Stimulated activated CD4-positive, alpha-beta T cell treated with anti-CD3 and anti-CD28 coated beads, Interleukin-2, amount 100 ng/mL, for 48 hours (primary cell): ENCODE measurements around the gene RBPJL.
"Not testable (repeated sequence)": the region's sequence is repeated elsewhere in the genome, so short reads cannot be mapped to it uniquely, and the experiment has no call there.

Experiments used
- DNase-seq, 2 donors: peaks; one replicate each; pipeline ENCODE4 v3.0.0-alpha.2; 2020

The RBPJL gene

GRCh38 chr20:45342855-45343531, 36.4 kb downstream of the RBPJL start:
- DNase-seq: no peak

DNA sequence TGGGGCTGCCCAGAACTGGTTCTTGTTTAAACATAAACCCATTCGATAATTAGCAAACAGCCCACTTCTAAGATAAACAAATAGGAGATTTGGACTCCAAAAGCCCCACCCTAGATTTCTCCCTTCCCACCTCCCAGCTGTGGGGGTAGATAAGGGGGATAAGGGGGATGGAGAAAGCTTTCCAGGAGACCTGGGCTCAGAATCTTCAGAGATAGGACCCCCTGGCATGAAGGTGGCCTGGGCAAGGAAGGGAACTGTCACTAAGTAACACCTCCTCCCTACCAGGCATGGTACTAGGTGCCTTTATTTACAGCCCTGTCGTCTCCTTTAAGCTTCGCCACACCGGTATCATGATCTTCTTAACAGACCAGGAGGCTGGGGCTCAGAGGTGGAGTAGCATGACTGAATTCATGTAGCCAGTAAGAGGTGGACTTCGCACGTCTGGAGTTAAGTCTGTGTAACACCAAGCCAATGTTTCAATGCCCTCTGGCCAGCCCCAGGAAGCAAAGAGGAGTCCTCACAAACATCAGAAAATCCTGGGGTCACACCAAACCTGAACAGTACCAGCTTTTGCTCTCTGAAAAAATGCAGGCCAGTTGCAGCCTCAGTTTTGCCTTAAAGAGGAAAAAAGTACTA, 37.0 kb downstream of the RBPJL start:
- no peak for DNase-seq

DNA sequence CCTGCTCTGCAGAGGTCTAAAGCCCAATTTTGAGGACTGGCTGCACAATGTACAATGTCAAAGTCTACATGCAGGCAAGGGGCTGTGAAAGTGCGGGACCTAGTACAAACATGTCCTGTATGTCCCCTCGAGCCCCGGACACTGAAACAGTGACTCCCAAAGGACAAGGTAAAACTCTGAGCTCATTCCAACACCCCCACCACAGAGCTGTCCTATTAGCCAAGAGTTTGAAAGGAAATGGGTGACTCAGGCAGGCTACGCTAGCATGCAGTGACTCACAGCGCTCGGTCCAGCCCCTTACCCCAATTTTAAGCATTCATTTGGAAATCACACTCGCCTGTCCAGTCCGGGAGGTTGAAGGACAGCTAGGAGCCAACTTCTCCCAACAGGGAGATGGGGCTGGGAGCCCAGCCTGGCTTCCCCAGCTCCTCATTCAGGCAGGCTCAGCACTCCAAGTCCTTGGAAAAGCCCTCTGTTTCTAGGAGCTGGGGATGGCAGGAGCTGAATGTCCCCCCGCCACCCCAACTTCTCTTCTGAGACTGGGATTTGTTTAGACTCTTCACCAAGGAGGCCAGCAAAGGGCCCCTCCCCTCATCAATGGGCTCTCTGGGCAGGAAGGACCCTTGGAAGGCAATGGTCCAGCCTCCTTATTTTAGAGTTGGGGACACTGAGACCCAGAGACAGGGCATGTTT, 37.7 kb downstream of the RBPJL start:
- no peak for DNase-seq

DNA sequence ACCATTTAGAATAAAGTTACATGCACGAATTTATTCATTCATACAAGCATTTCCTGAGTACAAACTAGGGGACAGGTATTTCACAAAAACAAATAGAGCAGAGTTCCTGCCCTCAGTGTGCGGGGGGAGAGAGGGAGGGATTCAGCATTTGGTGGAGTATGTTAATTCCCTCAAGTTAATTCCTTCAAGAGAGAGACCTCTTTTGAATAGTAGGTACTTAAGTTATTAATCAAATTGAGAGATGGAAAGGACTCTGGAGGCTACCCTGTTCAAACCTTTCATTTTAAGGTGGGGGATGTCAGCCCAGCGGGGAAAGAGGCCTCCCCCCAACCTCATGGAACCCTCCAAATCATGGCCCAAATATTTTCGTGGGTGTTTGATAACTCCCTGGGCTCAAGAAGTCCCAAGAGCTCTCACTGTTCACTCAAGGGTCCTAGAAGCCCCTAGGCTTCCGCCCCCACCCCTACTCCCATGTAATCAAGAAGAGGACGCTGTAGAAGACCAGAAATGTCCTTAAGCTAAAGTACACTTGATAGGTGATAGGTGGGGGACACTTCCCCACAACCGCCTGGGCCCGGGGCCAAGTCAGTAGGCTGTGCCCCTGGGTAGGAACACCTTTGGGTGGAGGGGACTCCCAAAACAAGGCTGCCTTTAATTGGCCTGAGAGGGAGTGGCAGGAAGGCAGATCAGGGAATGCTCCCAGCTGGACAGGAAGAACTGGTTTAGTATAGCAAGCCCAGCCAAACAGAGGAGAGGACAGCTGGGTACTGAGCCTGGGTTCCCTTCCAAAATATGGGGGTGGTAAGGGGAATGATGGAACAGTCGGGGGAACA, 38.7 kb downstream of the RBPJL start:
- no peak for DNase-seq

GRCh38 chr20:45346291-45346718, 39.7 kb downstream of the RBPJL start:
- DNase-seq: no peak

DNA sequence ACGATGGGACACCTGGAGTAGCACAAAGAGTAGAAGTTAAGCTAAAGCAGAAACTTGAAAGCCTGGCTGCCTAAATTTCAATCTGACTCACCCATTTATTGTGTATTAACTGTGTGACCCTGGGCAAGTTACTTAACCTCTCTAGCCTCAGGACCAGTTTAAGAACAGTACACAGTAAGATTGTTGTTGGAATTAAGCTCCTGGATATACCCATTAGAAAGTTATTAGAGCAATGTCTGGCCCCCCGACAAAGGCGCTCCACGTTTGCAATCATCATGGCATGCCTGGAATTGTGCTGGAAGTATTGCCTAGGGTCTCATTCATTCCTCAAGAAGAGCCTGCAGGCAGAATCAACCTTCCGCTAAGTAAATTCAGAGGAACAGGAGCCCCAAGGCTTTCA, 40.2 kb downstream of the RBPJL start:
- DNase-seq: no peak

DNA sequence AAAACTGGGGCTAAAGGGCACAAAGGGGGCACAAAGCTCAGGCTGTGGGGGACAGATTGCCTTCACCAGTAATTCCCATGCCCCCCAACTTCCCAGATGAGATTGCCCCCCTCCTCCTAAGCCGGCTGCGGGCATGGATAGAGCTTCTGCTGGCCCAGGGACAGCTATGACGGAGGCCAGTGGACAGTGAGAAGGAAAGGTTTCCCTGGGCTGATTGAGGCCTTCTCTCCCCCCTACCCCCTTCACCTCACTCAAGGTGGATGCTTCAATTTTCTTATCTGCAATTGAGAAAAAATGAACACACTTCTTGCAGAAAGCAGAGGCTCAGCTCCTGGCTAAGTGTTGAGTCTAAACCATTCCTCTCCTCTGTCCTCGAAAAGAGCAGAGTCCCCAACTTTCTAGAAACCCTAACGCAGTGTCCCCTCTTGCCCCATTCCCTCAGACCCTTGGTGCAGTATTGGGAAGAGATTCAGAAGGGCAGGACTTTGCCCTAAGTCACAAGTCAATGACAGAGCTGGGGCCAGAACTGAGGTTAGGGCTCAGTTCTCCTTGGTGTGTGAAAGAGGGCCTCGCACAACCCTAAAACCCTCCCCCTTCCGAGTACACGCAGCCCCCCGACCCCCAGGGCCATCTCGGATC, 40.8 kb downstream of the RBPJL start:
- no peak for DNase-seq

DNA sequence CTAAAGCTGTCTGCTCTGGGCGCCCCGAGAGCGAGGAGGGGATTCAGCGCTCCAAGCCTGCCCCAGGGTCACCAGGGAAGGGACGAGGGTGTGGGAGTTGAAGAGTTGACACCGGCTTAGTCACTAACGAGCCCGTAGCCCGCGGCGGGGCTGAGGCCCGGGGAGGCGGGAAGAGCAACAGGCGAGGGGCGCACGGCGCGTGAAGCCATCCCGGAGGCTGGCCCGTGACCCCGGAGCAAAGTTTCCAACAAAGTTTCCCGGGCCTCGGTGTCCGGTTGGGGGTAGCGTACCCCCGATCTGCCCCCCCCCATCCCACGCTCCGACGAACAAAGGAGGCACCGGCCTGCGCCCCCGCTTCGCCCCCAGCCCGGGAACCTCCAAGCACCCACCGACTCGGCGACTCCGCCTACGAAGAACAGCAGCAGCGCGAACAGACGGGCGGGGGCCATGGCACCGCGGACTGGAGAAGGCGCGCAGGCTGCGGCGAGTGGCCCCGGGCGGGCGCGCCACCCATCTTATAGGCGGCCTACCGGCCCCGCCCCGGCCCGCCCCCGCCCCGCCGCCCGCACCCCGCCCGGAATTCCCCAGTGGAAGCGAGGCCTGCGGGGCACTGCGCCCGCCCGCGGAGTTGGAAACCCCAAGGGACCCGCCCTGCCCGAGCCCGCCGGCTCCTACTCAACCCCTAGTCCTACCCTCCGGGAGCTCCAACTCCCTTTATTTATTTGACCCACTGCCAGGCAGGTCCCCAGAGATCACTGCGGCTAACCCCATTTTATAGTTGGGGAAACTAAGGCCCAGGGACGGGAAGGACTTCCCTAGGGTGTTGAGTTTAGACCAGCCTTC, 41.5 kb downstream of the RBPJL start, which contains the start of gene SDC4:
TSS of gene SDC4 (minus strand) at position 489 of the 843 bp plus-strand sequence. CDS start at position 449, 40 bp downstream.
- peak; percentile 59 to 60 for DNase-seq

GRCh38 chr20:45350217-45350616, 43.6 kb downstream of the RBPJL start:
- DNase-seq: no peak

GRCh38 chr20:45350795-45351194, 44.2 kb downstream of the RBPJL start:
- DNase-seq: not testable (repeated sequence)

- no peak for DNase-seq
These were observed 46.1 kb downstream of the RBPJL start for GRCh38 chr20:45352729-45353128.

DNA sequence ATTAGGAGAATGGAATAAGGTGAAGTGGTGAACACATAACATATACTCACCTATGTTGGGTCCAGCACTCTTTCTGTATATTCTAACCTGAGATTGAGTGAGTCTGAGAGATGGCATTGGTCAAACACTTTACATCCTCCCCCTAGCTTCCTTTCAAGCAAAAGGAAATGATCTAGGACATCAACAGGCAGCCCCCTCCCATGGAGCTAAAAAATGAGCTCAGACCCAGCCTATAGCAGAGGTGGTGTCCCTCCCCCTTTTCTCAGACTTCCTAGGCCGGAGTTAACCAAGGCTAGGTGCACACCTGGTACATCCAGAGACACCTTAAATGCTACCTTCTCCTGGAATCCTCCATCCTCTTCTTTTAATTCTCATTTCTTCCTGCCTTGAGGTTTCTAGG, 47.1 kb downstream of the RBPJL start:
- DNase-seq: no peak

GRCh38 chr20:45354423-45355208, 48.0 kb downstream of the RBPJL start:
- no peak for DNase-seq

GRCh38 chr20:45355209-45356084, 48.8 kb downstream of the RBPJL start:
- no peak for DNase-seq

GRCh38 chr20:45358282-45359068, 51.8 kb downstream of the RBPJL start:
- no peak for DNase-seq

DNA sequence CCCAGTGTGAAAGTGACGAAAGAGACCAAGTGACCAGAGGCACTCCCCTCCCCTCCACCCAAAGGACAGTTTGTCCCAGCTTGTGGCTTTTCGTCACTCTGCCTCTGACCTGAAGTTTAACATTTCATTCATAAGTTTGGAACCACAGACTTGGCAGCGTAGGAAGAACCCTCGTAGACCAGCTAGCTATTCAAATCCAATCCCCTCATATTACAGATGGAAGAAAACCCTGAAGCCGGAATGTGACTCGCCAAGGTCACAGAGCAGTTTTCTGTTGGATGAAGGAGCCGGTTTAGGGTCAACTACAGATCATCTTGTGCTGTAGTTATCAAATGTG, 52.4 kb downstream of the RBPJL start:
- DNase-seq: no peak

DNA sequence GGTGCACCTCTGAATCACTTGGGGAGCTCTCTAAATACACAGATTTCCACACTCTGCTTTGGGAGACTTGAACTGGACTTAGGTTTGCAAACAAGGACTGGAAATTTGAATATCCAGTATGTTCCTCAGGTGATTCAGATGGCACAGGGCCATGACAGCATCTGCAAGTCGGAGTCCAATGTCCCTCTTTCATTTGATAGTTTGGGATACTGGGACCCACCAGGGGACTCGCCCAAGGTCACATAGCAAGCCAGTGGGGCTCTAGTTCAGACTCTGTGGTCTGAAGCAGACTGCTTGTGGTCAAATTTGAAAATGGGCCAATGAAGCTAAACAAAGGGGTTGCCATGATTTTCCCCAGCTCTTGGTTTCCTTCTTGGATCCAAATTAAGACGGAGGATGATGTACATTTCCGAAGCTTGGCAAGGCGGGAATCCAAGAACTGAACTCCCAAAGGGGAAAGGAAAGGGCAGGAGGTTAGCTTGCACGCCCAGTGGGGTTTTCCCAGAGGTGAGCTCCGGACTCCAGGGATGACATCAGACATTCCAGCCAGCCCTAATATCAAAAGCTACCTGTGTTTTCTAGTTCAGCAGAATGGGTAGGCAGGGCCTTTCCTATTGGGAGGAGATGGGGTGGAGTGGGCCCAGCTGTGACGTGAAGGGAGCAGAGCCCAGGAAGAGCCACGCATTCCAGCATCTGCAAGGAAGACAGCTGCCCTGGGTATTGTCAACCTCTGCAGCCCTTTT, 52.9 kb downstream of the RBPJL start:
- no peak for DNase-seq

DNA sequence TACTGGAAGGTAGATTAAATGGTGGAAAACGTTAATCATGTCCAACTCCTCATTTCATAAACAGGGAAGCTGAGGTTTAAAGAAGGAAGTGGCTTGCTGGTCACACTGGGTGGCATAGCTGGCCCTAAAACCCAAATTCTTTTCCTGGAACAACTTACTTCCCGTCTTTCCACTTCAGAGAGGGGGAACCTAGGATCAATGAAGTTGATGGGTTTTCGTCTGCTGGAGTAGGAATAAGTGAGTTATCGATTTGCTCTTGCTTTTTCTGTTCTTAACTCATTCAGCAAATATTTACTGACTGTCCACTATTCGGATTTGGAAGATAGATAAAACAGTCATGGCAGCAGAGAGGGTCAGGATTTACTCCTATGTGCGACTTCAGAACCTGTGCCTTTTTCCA, 55.2 kb downstream of the RBPJL start:
- no peak for DNase-seq
